Naive thymus-derived CD4-positive, alpha-beta T cell (primary cell): Measurements from ENCODE around the gene SEMA4C. TPM values are rescaled to one million over a fixed set of nuclear protein-coding genes. Genes with fewer than 3 reads are reported as not detected.

Experiments used
- ATAC-seq: fragments of 150-1000 bp; cut with Tn5 transposase; 2 replicates; pipeline ENCODE4 v1.10.0; 2021; ENCODE audit warnings: mild to moderate bottlenecking, moderate library complexity
- CTCF ChIA-PET: fragments of 350-600 bp; sonication (Branson Sonifier 250); formaldehyde crosslinking; loops from one replicate; lab custom pipeline; 2021; ENCODE audit warnings: antibody characterized with exemption; lab: Charles Lee
- POLR2A ChIA-PET: fragments of 350-600 bp; sonication (Branson Sonifier 250); formaldehyde crosslinking; loops from one replicate; lab custom pipeline; 2021; ENCODE audit warnings: antibody characterized with exemption, inconsistent platforms; lab: Charles Lee
- DNase-seq, 9 donors: peaks; one replicate each; pipeline versions ENCODE4 v3.0.0 to v3.0.0-alpha.2; 2020 to 2022; ENCODE audit warnings: mixed read lengths in 1 of 9
- H3K27ac ChIP-seq: one replicate; pipeline ENCODE4 v1.7.0; 2013; ENCODE audit warnings: mild to moderate bottlenecking, low read depth, low read length, moderate library complexity
- H3K27me3 ChIP-seq, 2 donors: one replicate each; pipeline ENCODE4 v1.7.0; 2013; ENCODE audit warnings: low read length in 2 of 2, mild to moderate bottlenecking in 2 of 2, moderate library complexity in 2 of 2; ENCODE audit not compliant: control insufficient read depth in 2 of 2, insufficient read depth in 2 of 2
- H3K36me3 ChIP-seq, 3 experiments: 1 replicate in 2 of 3; 2 replicates in 1 of 3; pipeline ENCODE4 v1.7.0; 2013; ENCODE audit warnings: low read length in 3 of 3, mild to moderate bottlenecking in 3 of 3, moderate library complexity in 1 of 3; ENCODE audit not compliant: insufficient read depth in 3 of 3, control insufficient read depth in 2 of 3
- H3K4me1 ChIP-seq, 2 donors: one replicate each; pipeline ENCODE4 v1.7.0; 2013; ENCODE audit warnings: low read length in 2 of 2, mild to moderate bottlenecking in 2 of 2, moderate library complexity in 1 of 2; ENCODE audit not compliant: control insufficient read depth in 2 of 2, insufficient read depth in 2 of 2
- H3K4me3 ChIP-seq: 2 replicates; pipeline ENCODE4 v1.7.0; 2013; ENCODE audit warnings: mild to moderate bottlenecking, low read length
- H3K9me3 ChIP-seq, 3 experiments: 1 replicate in 2 of 3; 2 replicates in 1 of 3; pipeline ENCODE4 v1.7.0; 2013; ENCODE audit warnings: low read length in 3 of 3; ENCODE audit not compliant: control insufficient read depth in 2 of 3
- H3K27ac Mint-ChIP-seq, 9 donors: one replicate each; pipeline ENCODE4 v1.8.0; 2020 to 2022; ENCODE audit warnings: mixed read lengths in 9 of 9, mild to moderate bottlenecking in 8 of 9, moderate library complexity in 5 of 9, inconsistent platforms in 2 of 9
- H3K27me3 Mint-ChIP-seq, 5 donors: one replicate each; pipeline ENCODE4 v1.8.0; 2021 to 2022; ENCODE audit warnings: mixed read lengths in 5 of 5, mild to moderate bottlenecking in 1 of 5
- H3K36me3 Mint-ChIP-seq, 5 donors: one replicate each; pipeline ENCODE4 v1.8.0; 2020 to 2022; ENCODE audit warnings: mixed read lengths in 5 of 5, mild to moderate bottlenecking in 3 of 5, inconsistent platforms in 1 of 5
- H3K4me1 Mint-ChIP-seq, 7 donors: one replicate each; pipeline ENCODE4 v1.8.0; 2020 to 2022; ENCODE audit warnings: mixed read lengths in 7 of 7, mild to moderate bottlenecking in 3 of 7, inconsistent platforms in 1 of 7
- H3K4me3 Mint-ChIP-seq, 10 donors: one replicate each; pipeline ENCODE4 v1.8.0; 2020 to 2022; ENCODE audit warnings: mild to moderate bottlenecking in 10 of 10, mixed read lengths in 10 of 10, moderate library complexity in 6 of 10, inconsistent platforms in 2 of 10
- H3K9me3 Mint-ChIP-seq, 11 donors: one replicate each; pipeline ENCODE4 v1.8.0; 2020 to 2022; ENCODE audit warnings: mixed read lengths in 11 of 11, mild to moderate bottlenecking in 4 of 11, inconsistent platforms in 1 of 11, moderate library complexity in 1 of 11
- intact Hi-C, 2 donors: fragments of 100-400 bp; cut with micrococcal nuclease; formaldehyde crosslinking; loops; one replicate each; pipeline ENCODE4 v1.15.1; 2023
- polyA plus RNA-seq, 2 donors: library from polyadenylated mRNA; unstranded; fragments of 300-500 nt; fragmentation: Illumina TruSeq; gene quantifications; one replicate each; pipeline ENCODE4 v1.2.3, GENCODE V29; 2021
- total RNA-seq, 6 experiments: library from RNA in 5 of 6; stranded (reverse) in 5 of 6; gene quantifications; 1 replicate in 5 of 6; 2 replicates in 1 of 6; pipeline ENCODE4 v1.2.3 and lab custom pipeline; 2021 to 2026

Gene SEMA4C
- total and polyA plus RNA-seq, 7 experiments from 2014 or later = 3.1 to 74.7 (median 34.4) TPM

DNA sequence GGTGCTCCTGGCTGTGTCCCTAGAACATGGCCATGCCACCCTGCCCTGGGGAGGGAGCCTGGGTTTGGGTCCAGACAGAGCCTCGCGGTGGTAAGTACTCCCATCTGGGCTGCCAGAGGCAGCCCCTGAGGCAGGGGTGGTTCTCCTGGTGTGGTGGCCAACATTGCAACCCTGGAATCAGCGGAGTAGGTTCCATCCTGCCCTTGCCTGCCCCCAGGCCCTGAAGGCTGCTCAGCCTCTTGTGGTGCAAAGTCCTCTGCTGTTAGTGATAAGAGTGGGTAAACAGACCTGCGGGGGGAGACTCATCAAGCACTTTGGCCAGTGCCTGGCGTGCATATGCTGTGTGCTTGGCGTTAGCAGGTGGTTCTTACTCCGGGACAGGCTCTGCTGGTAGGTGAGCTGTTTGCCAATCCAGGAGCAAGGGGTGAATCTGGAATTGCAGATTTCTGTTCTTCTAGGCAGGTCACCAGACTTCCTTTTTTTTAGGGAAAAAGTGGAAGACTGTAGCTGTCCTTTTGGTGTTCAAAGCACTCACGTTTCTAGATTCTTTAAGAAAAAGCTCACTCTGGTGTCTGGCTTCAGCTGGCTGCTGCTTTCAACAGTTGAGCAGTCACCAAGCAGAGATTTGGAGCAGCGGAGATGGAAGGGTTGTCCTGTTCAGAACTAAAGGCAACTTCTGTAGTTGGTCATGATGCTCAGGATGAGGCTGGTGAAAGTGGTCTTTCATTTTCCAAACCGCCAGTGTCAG, 50.6 kb downstream of the SEMA4C start:
- no peak overlapping the region for H3K27ac ChIP-seq
- intact Hi-C loops = loop anchor here (5.0 kb wide), 6 partner anchors 57 to 672 kb away; partner anchors contain the start of genes ARID5A (in 1 of the 2), CIAO1 (in 1 of the 2), CNNM4 (in 1 of the 2) and DUSP2 (in 1 of the 2)
- Mint-ChIP-seq H3K9me3 (no peaks in the 10 kb centered on the region), H3K4me3 (peak overlapping the region; percentile 76 to 90 (median 86)), H3K4me1 (peaks cover 41 to 71% (median 60%) of the 10 kb centered on the region in 7 donors), H3K36me3 (peaks cover 0 to 14% (median 4%) of the 10 kb centered on the region in 5 donors), H3K27me3 (no peaks in the 10 kb centered on the region), H3K27ac (peak overlapping the region in 5 of 9 donors; percentile 17 to 77 (median 48))
- DNase-seq = no peak
- no peak for ATAC-seq
- H3K9me3 ChIP-seq = no peaks in the 10 kb centered on the region
- POLR2A ChIA-PET = interaction anchor here (0.6 to 7.0 kb wide), 3 partner anchors 18 to 287 kb away, joined by 3 to 48 read pairs (median 3); no protein-coding TSS in a partner anchor
- peaks cover 0 to 33% (median 0%) of the 10 kb centered on the region in 3 experiments for H3K36me3 ChIP-seq
- no peak overlapping the region for H3K4me3 ChIP-seq
- CTCF ChIA-PET = interaction anchor here (0.6 kb wide), 1 partner anchor 26 kb away, joined by 5 read pairs; no protein-coding TSS in a partner anchor
- H3K27me3 ChIP-seq = no peaks in the 10 kb centered on the region
- peaks cover 37 to 46% of the 10 kb centered on the region in 2 donors for H3K4me1 ChIP-seq

DNA sequence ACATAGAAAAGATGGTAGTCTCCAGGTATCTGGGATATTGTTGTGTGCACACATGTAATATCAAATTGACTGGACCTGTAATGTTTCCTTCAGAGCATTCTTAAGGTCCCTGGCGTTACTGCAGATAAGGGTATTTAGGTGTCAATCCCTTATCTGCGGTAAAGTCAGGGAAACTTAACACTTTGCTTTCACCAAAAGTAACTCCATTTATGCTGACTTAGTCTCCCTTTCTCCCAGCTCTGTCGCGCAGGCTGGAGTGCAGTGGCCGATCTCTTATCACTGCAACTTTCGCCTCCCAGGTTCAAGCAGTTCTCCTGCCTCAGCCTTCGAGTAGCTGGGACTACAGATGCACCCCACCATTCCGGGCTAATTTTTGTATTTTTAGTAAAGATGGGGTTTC, 52.0 kb downstream of the SEMA4C start:
- H3K4me1 ChIP-seq = peaks cover 37 to 46% of the 10 kb centered on the region in 2 donors
- intact Hi-C loops = loop anchor here (2.0 to 5.0 kb wide), 7 partner anchors 21 to 671 kb away; partner anchors contain the start of genes ARID5A (in 1 of the 2), CIAO1 (in 1 of the 2), CNNM4 (in 1 of the 2) and DUSP2 (in 1 of the 2)
- peaks cover 42 to 70% (median 59%) of the 10 kb centered on the region in 7 donors for H3K4me1 Mint-ChIP-seq
- H3K4me3 Mint-ChIP-seq = peak overlapping the region; percentile 76 to 90 (median 86)
- ATAC-seq (no peak), DNase-seq (no peak)
- H3K36me3 ChIP-seq = peaks cover 0 to 20% (median 0%) of the 10 kb centered on the region in 3 experiments
- peaks cover 0 to 12% (median 4%) of the 10 kb centered on the region in 5 donors for H3K36me3 Mint-ChIP-seq
- no peaks in the 10 kb centered on the region for H3K9me3 Mint-ChIP-seq
- H3K9me3 ChIP-seq = no peaks in the 10 kb centered on the region
- no peaks in the 10 kb centered on the region for H3K27me3 ChIP-seq
- H3K27ac ChIP-seq = no peak overlapping the region
- no peaks in the 10 kb centered on the region for H3K27me3 Mint-ChIP-seq
- ChIA-PET CTCF (interaction anchor here (0.8 to 2.8 kb wide), 2 partner anchors 40 to 145 kb away, joined by 3 to 13 read pairs; partner anchors contain the start of gene ANKRD39), POLR2A (interaction anchor here (0.7 to 7.0 kb wide), 11 partner anchors 12 to 294 kb away, joined by 3 to 48 read pairs (median 3); partner anchors contain the start of gene ANKRD39)
- H3K4me3 ChIP-seq = peak overlapping the region; percentile 74
- H3K27ac Mint-ChIP-seq = peak overlapping the region in 8 of 9 donors; percentile 57 to 81 (median 65)

DNA sequence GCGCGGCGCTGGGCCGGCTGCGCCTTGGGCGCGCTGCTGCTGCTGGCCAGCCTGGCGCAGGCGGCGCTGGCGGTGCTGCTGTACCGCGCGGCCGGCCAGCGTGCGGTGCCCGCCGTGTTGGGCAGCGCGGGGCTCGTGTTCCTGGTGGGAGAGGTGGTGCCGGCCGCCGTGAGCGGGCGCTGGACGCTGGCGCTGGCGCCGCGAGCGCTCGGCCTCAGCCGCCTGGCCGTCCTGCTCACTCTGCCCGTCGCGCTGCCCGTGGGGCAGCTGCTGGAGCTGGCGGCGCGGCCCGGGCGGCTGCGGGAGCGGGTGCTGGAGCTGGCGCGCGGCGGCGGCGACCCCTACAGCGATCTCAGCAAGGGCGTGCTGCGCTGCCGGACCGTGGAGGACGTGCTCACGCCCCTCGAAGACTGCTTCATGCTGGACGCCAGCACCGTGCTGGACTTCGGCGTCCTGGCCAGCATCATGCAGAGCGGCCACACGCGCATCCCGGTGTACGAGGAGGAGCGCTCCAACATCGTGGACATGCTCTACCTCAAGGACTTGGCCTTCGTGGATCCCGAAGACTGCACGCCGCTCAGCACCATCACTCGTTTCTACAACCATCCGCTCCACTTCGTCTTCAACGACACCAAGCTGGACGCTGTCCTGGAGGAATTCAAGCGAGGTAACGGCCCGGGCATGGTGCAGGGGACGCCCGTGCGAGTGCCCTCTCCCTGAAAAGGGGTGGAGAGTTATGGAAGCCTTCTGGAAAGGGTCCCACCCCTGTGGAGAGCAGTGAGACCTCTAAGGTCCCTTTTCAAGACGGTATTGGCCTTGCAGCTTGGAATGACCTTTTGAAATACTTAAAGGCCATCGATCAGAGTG, 52.8 kb downstream of the SEMA4C start:
- peaks cover 0 to 11% (median 0%) of the 10 kb centered on the region in 3 experiments for H3K36me3 ChIP-seq
- H3K4me1 Mint-ChIP-seq = peaks cover 39 to 69% (median 63%) of the 10 kb centered on the region in 7 donors
- H3K4me3 ChIP-seq = peak overlapping the region; percentile 74
- no peaks in the 10 kb centered on the region for H3K27me3 Mint-ChIP-seq
- no peaks in the 10 kb centered on the region for H3K9me3 ChIP-seq
- peaks cover 0 to 2% (median 0%) of the 10 kb centered on the region in 11 donors for H3K9me3 Mint-ChIP-seq
- POLR2A ChIA-PET = interaction anchor here (0.7 to 7.0 kb wide), 17 partner anchors 11 to 295 kb away, joined by 3 to 48 read pairs (median 5); partner anchors contain the start of gene ANKRD39
- peaks cover 37 to 46% of the 10 kb centered on the region in 2 donors for H3K4me1 ChIP-seq
- intact Hi-C loops = loop anchor here (1.0 to 5.0 kb wide), 20 partner anchors 11 to 670 kb away; partner anchors contain the start of genes ANKRD39 (in 2 of the 2), CNNM4 (in 2 of the 2), KANSL3 (in 2 of the 2) and LMAN2L (in 2 of the 2)
- H3K4me3 Mint-ChIP-seq = peak overlapping the region; percentile 76 to 90 (median 86)
- CTCF ChIA-PET = interaction anchor here (0.8 to 2.8 kb wide), 8 partner anchors 14 to 295 kb away, joined by 3 to 13 read pairs (median 4); partner anchors contain the start of genes ANKRD36 and ANKRD39
- no peaks in the 10 kb centered on the region for H3K27me3 ChIP-seq
- H3K27ac ChIP-seq = peak overlapping the region; percentile 51
- DNase-seq (no peak), ATAC-seq (no peak)
- H3K27ac Mint-ChIP-seq = peak overlapping the region in 8 of 9 donors; percentile 23 to 81 (median 64)
- H3K36me3 Mint-ChIP-seq = peaks cover 0 to 12% (median 4%) of the 10 kb centered on the region in 5 donors

DNA sequence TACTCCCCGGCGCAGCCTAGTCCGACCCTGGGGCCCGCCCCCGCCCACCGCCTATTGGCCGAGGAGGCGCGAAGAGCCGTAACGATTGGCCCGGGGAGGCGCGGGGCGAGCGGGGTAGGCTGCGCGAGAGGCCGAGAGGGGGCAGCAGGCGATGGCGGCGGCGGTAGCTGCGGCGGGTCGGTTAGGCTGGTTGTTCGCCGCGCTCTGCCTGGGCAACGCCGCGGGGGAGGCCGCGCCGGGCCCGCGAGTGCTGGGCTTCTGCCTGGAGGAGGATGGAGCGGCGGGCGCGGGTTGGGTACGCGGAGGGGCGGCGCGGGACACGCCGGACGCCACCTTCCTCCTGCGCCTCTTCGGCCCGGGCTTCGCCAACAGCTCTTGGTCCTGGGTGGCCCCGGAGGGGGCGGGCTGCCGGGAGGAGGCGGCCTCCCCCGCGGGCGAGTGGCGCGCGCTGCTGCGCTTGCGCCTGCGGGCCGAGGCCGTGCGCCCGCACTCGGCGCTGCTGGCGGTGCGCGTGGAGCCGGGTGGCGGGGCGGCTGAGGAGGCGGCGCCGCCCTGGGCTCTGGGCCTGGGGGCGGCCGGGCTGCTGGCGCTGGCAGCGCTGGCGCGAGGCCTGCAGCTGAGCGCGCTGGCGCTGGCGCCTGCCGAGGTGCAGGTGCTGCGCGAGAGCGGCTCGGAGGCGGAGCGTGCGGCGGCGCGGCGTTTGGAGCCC, 53.6 kb downstream of the SEMA4C start, which contains the start of gene CNNM3:
Gene CNNM3 (plus strand): TSS at position 142 of the 709 bp plus-strand sequence. CDS start 10 bp downstream, at position 152.
- no peaks in the 10 kb centered on the region for H3K27me3 Mint-ChIP-seq
- ATAC-seq = peak; percentile 96
- peak within 1 kb of the TSS; percentile 86 to 96 (median 92) for H3K4me3 Mint-ChIP-seq
- peak within 1 kb of the TSS; percentile 79 for H3K27ac ChIP-seq
- peaks cover 36 to 62% (median 58%) of the 10 kb centered on the region in 7 donors for H3K4me1 Mint-ChIP-seq
- DNase-seq = peak; percentile 89 to 99 (median 93)
- ChIA-PET CTCF (interaction anchor here (0.8 to 2.8 kb wide), 7 partner anchors 13 to 296 kb away, joined by 3 to 13 read pairs (median 4); partner anchors contain the start of genes ANKRD36 and ANKRD39), POLR2A (interaction anchor here (0.6 to 7.0 kb wide), 15 partner anchors 10 to 262 kb away, joined by 3 to 48 read pairs (median 6); partner anchors contain the start of gene ANKRD39)
- peaks cover 0 to 3% (median 0%) of the 10 kb centered on the region in 11 donors for H3K9me3 Mint-ChIP-seq
- peak within 1 kb of the TSS; percentile 74 for H3K4me3 ChIP-seq
- H3K27me3 ChIP-seq = no peaks in the 10 kb centered on the region
- peaks cover 0 to 8% (median 0%) of the 10 kb centered on the region in 3 experiments for H3K36me3 ChIP-seq
- no peaks in the 10 kb centered on the region for H3K9me3 ChIP-seq
- H3K4me1 ChIP-seq = peaks cover 37 to 43% of the 10 kb centered on the region in 2 donors
- peak within 1 kb of the TSS; percentile 75 to 96 (median 86) for H3K27ac Mint-ChIP-seq
- peaks cover 0 to 12% (median 4%) of the 10 kb centered on the region in 5 donors for H3K36me3 Mint-ChIP-seq
- intact Hi-C loops = loop anchor here (1.0 to 5.0 kb wide), 20 partner anchors 10 to 669 kb away; partner anchors contain the start of genes ANKRD39 (in 2 of the 2), CNNM4 (in 2 of the 2), KANSL3 (in 2 of the 2) and LMAN2L (in 2 of the 2)
